ENCODE results near the gene RCSD1. TPM values are rescaled to one million over a fixed set of nuclear protein-coding genes. Genes with fewer than 3 reads are reported as not detected.
"Not testable (repeated sequence)": the region's sequence is repeated elsewhere in the genome, so short reads cannot be mapped to it uniquely, and the experiment has no call there.

The RCSD1 gene
- total RNA-seq, 2 donors from 2014 or later, result 88.0 to 101 TPM

DNA sequence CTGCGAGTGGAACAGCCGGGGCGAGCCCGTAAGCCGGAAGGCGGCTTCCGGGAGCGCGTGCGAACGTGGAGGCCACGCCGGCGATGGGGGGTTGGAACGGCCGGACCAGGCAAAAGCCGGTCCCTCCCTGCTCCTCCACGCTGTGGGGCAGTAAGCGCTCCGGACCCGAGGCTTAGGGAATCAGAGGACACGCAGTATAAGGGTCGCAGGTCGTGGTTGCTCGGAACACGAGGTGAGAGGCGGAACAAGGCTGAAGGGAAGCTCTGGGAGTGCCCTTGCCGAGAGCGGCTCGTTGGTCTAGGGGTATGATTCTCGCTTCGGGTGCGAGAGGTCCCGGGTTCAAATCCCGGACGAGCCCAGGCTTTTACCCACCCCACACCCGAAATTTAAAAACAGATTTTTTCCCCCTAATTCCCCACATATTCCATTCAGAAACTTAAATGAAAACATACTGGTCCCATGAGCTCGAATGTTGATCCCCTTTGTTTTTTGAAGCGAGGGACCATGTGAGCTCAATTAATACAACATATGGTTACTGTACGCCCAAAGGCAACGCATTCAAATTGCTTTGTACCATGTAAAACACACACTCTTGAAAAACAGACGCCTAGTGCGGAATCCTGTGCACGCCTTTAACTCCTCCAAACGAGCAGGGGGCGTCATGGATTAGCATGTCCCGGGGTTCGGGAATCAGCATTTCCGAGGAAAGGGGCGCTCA, 84.6 kb downstream of the RCSD1 start:
- H3K36me3 Mint-ChIP-seq (ENCODE audit: low read depth), result peaks cover 3% of the 10 kb centered on the region
- ATAC-seq, result peak; percentile 58

DNA sequence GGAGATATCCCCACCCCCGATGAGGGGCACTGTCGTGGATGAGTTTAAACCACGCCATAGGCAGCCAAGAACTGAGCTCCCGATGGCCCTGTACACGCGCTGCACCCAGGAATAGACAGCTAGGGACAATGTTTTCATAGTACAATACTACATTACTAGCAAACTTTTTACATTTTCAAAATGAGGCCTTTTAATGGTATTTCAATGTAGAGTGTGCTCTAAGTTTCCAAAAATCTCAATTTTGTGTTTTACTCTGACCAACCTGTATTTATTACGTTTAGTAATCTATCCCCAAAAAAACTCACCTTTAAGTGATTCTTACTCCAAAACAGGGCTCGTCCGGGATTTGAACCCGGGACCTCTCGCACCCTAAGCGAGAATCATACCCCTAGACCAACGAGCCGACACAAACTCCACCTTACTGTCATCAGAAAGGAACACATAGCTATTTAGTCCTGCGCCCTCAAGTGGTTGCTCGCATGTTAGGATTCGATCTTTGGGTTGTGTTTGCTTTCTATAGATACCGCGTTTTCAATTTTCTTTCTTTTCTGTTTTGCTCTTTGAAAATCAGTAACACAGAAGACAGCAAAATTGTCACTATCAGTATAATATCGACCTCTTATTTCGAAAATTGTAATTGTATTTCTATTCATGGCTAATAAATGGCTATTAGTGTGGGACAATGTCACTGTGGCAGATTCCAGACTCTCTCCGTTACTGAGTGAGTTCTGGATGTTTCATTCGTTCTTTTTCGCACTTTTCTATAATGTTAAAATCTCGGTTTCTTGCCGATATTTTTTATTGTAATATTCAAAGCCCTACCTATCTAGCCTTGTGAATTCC, 85.3 kb downstream of the RCSD1 start:
- Mint-ChIP-seq H3K36me3 (ENCODE audit: low read depth) (peaks cover 3% of the 10 kb centered on the region), H3K4me1 (peaks cover 39% of the 10 kb centered on the region), H3K4me3 (peak overlapping the region; percentile 97), H3K27ac (peak overlapping the region; percentile 90), H3K27me3 (no peaks in the 10 kb centered on the region)
- ATAC-seq (peak; percentile 65), DNase-seq (peak; percentile 54 to 78 (median 66))
- H3K9me3 ChIP-seq (ENCODE audit: control insufficient read depth, low read length, poor library complexity, severe bottlenecking), result no peaks in the 10 kb centered on the region

More for the DNA sequence above, 84.6 kb downstream of the RCSD1 start:
- peaks cover 33% of the 10 kb centered on the region for H3K4me1 Mint-ChIP-seq
- H3K4me3 Mint-ChIP-seq, result peak overlapping the region; percentile 97
- peak overlapping the region; percentile 90 for H3K27ac Mint-ChIP-seq
- peak in 2 of 3 donors; percentile 70 to 83 for DNase-seq
- H3K9me3 ChIP-seq (ENCODE audit: control insufficient read depth, low read length, poor library complexity, severe bottlenecking), result no peaks in the 10 kb centered on the region
- no peaks in the 10 kb centered on the region for H3K27me3 Mint-ChIP-seq

- peaks cover 40% of the 10 kb centered on the region for H3K4me1 Mint-ChIP-seq
- H3K4me3 Mint-ChIP-seq, result peak overlapping the region; percentile 97
- ATAC-seq (no peak), DNase-seq (no peak)
- H3K27me3 Mint-ChIP-seq, result no peaks in the 10 kb centered on the region
- peaks cover 3% of the 10 kb centered on the region for H3K36me3 Mint-ChIP-seq (ENCODE audit: low read depth)
- H3K9me3 ChIP-seq (ENCODE audit: control insufficient read depth, low read length, poor library complexity, severe bottlenecking), result no peaks in the 10 kb centered on the region
- H3K27ac Mint-ChIP-seq, result peak overlapping the region; percentile 90
These were observed 85.9 kb downstream of the RCSD1 start for GRCh38 chr1:167716000-167716271.

GRCh38 chr1:167717351-167717750, 87.3 kb downstream of the RCSD1 start:
- H3K4me3 Mint-ChIP-seq, result peak overlapping the region; percentile 64
- peak overlapping the region; percentile 90 for H3K27ac Mint-ChIP-seq
- H3K9me3 ChIP-seq (ENCODE audit: control insufficient read depth, low read length, poor library complexity, severe bottlenecking), result no peaks in the 10 kb centered on the region
- H3K27me3 Mint-ChIP-seq, result no peaks in the 10 kb centered on the region
- peaks cover 5% of the 10 kb centered on the region for H3K36me3 Mint-ChIP-seq (ENCODE audit: low read depth)
- ATAC-seq, result no peak
- peaks cover 48% of the 10 kb centered on the region for H3K4me1 Mint-ChIP-seq
- no peak for DNase-seq

DNA sequence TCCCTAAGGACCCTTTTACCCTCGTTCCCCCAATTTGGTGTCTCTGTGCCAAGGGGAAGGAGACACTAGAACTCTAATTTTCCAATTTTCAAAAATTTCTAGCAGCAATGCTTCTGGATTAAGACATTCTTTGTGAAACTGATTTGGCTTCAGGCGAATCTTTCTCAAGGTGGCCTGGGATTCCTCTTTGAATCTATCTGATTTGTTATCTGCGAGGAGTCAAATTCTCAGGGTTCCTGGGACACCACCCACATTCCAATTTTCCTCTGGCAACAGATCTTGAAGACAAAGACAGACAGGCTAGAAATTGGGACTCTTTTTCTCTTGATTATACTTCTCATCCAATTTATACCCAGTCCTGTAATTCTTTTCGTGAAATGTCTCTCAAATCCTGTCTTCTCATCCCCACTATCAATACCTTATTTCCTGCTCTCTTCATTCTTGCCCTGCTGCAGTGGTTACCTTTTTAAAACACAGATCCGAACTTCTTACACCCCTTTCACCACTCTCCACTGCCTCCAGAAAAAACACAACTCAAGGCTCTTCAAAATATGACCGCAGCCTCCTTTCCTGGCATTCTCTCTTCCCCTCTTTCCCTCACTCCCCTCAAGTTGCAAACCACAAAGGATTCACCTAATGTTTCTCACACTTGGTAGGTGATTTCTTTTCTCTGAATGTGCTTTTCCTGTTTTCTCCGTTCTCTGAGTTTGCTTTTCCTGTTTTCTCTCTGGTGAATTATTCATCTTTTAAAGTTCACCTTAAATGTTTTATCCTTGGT, 89.1 kb downstream of the RCSD1 start:
- no peaks in the 10 kb centered on the region for H3K9me3 ChIP-seq (ENCODE audit: control insufficient read depth, low read length, poor library complexity, severe bottlenecking)
- H3K27me3 Mint-ChIP-seq, result no peaks in the 10 kb centered on the region
- DNase-seq (no peak), ATAC-seq (no peak)
- peak overlapping the region; percentile 61 for H3K4me3 Mint-ChIP-seq
- H3K36me3 Mint-ChIP-seq (ENCODE audit: low read depth), result peaks cover 5% of the 10 kb centered on the region
- H3K27ac Mint-ChIP-seq, result peak overlapping the region; percentile 83
- H3K4me1 Mint-ChIP-seq, result peaks cover 50% of the 10 kb centered on the region

DNA sequence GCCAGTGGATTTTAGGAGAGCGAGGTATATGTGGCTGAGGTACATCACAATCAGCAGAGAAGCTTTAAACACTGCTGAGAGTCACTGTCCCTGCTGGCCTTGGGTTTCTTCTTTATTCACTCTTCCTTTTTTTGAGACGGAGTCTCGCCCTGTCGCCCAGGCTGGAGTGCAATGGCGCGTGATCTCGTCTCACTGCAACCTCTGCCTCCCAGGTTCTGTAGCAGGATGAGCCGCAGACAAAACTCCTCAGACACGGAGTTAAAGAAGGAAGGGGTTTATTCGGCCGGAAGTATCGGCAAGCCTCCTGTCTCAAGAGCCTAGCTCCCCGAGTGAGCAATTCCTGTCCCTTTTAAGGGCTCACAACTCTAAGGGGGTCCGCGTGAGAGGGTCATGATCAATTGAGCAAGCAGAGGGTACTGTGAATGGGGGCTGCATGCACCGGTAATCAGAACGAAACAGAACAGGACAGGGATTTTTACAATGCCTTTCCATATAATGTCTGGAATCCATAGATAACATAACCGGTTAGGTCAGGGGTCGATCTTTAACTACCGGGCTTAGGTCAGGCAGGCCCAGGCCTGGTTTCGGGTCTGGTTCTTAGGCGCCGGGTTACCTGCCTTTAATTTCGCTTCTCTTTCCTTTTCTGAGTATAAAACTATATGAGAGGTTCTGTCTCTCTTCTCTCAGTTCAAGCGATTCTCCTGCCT, 89.8 kb downstream of the RCSD1 start:
- Mint-ChIP-seq H3K4me1 (peaks cover 51% of the 10 kb centered on the region), H3K27ac (peak overlapping the region; percentile 89), H3K4me3 (peak overlapping the region; percentile 61)
- not testable (repeated sequence) for DNase-seq; H3K9me3 ChIP-seq (ENCODE audit: control insufficient read depth, low read length, poor library complexity, severe bottlenecking); H3K27me3 Mint-ChIP-seq; ATAC-seq; H3K36me3 Mint-ChIP-seq (ENCODE audit: low read depth)

DNA sequence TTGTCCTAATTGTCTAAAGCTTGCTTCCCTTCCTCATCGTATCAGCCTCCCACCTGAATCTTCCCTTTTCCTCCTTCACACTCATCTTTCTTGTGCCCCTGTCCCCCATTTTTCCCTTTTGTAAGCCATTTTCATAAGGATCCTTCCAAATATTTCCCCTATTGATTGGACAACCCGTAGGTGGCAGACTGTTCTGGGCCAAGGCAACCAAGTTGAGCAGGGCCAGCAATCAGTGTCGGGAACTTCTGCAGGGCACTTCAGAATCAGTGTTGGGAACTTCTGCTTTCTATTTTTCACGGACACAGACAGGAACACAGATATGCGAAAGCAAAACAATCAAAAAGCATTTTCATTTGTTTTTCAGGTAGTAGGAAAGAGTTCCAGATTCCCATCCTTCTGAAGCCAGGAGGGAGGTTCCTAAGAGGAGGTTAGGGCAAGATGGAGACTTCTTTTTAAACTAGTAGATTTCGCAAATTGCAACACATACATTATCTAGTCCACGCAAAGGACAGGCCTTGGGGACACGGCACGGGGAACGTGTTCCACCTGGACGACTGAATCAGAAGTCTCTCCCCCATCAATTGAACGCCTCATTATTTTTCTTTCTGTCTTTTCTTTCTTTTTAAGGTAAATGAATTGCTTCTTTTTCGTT, 91.1 kb downstream of the RCSD1 start:
- H3K9me3 ChIP-seq (ENCODE audit: control insufficient read depth, low read length, poor library complexity, severe bottlenecking), result no peaks in the 10 kb centered on the region
- no peaks in the 10 kb centered on the region for H3K27me3 Mint-ChIP-seq
- peak overlapping the region; percentile 89 for H3K27ac Mint-ChIP-seq
- H3K4me1 Mint-ChIP-seq, result peaks cover 49% of the 10 kb centered on the region
- H3K4me3 Mint-ChIP-seq, result peak overlapping the region; percentile 97
- no peak for ATAC-seq
- DNase-seq, result no peak
- H3K36me3 Mint-ChIP-seq (ENCODE audit: low read depth), result peaks cover 2% of the 10 kb centered on the region

DNA sequence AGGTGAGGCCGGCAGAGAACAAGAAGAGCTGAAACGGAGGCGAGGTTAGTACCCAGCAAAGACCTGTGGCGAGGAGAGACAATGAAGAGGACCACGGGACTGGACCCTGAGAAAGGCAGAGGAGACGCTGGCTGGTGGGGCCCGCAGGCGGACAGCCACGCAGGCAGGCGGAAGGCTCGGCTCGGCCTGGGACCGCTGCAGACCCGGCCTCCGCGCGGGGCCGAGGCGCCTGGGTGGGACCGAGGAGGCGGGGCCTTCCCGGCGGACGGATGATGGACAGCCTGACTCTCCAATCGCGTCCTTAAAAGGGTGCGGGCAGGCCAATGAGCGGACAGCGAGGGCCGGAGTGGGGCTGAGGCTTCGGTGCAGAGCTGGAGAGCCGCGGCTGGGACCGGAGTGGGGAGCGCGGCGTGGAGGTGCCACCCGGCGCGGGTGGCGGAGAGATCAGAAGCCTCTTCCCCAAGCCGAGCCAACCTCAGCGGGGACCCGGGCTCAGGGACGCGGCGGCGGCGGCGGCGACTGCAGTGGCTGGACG, 91.7 kb downstream of the RCSD1 start, which contains the start of gene MPZL1:
MPZL1 (plus strand) TSS at position 366 of the 535 bp plus-strand sequence. CDS start 170 bp downstream, outside the sequence.
- peaks cover 2% of the 10 kb centered on the region for H3K36me3 Mint-ChIP-seq (ENCODE audit: low read depth)
- peaks cover 51% of the 10 kb centered on the region for H3K4me1 Mint-ChIP-seq

GRCh38 chr1:167722152-167722869, 92.3 kb downstream of the RCSD1 start:
- peak overlapping the region; percentile 89 for H3K27ac Mint-ChIP-seq
- ATAC-seq, result peak; percentile 44

More for the DNA sequence above, 91.7 kb downstream of the RCSD1 start, which contains the start of gene MPZL1:
- H3K9me3 ChIP-seq (ENCODE audit: control insufficient read depth, low read length, poor library complexity, severe bottlenecking), result no peaks in the 10 kb centered on the region
- H3K4me3 Mint-ChIP-seq, result peak within 1 kb of the TSS; percentile 97
- peak within 1 kb of the TSS; percentile 89 for H3K27ac Mint-ChIP-seq
- peak; percentile 74 to 85 (median 79) for DNase-seq
- no peaks in the 10 kb centered on the region for H3K27me3 Mint-ChIP-seq
- peak; percentile 98 for ATAC-seq

GRCh38 chr1:167722870-167723251, 92.8 kb downstream of the RCSD1 start:
- DNase-seq (no peak), ATAC-seq (no peak)
- Mint-ChIP-seq H3K27ac (peak overlapping the region; percentile 16), H3K4me3 (peak overlapping the region; percentile 97), H3K36me3 (ENCODE audit: low read depth) (peaks cover 2% of the 10 kb centered on the region), H3K27me3 (no peaks in the 10 kb centered on the region), H3K4me1 (peaks cover 46% of the 10 kb centered on the region)
- H3K9me3 ChIP-seq (ENCODE audit: control insufficient read depth, low read length, poor library complexity, severe bottlenecking), result no peaks in the 10 kb centered on the region

More at GRCh38 chr1:167722152-167722869, 92.3 kb downstream of the RCSD1 start:
- DNase-seq, result no peak
- no peaks in the 10 kb centered on the region for H3K9me3 ChIP-seq (ENCODE audit: control insufficient read depth, low read length, poor library complexity, severe bottlenecking)
- peak overlapping the region; percentile 97 for H3K4me3 Mint-ChIP-seq
- no peaks in the 10 kb centered on the region for H3K27me3 Mint-ChIP-seq
- peaks cover 2% of the 10 kb centered on the region for H3K36me3 Mint-ChIP-seq (ENCODE audit: low read depth)
- peaks cover 46% of the 10 kb centered on the region for H3K4me1 Mint-ChIP-seq

DNA sequence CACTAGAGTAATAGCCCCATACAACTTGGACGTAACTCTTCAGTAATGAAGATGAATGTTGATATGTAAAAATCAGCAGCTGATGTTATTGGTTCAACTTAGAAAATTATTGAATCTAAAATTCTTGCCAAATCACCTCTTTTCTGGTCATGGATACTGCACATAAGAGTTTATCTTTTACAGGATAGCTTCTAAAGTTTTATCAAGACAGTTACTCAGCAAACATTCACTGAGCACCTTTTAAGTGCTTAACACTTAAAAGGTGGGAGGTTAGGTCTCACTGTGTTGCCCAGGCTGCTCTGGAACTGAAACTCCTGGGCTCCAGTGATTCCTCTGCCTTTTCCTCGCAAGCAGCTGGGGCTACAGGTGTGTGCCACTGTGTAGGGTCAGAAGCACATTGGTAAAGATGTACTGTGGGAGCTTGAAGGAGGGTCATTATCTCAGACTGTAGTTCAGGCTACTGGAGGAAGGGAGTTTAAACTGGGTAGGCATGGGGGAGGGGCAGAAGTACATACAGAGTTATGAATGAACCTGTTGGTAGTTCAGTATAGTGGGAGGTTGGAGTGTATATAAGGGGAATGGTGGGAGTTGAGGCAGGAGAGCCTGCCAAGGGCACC, 93.8 kb downstream of the RCSD1 start:
- H3K27ac Mint-ChIP-seq, result no peak overlapping the region
- DNase-seq, result no peak
- ATAC-seq, result no peak
- no peaks in the 10 kb centered on the region for H3K27me3 Mint-ChIP-seq
- peaks cover 2% of the 10 kb centered on the region for H3K36me3 Mint-ChIP-seq (ENCODE audit: low read depth)
- no peaks in the 10 kb centered on the region for H3K9me3 ChIP-seq (ENCODE audit: control insufficient read depth, low read length, poor library complexity, severe bottlenecking)
- H3K4me3 Mint-ChIP-seq, result peak overlapping the region; percentile 97
- peaks cover 46% of the 10 kb centered on the region for H3K4me1 Mint-ChIP-seq

Measured in T-helper 17 cell (primary cell).